TTC549 (cell line): ENCODE results near the gene SPDYE2.
"Not testable (repeated sequence)": the region's sequence is repeated elsewhere in the genome, so short reads cannot be mapped to it uniquely, and the experiment has no call there.

ENCODE experiments used
- FAIRE-seq: peaks from 2 replicates; lab custom pipeline; 2012; peaks lifted over from hg19 to GRCh38; lab: Jason Lieb, UNC

SPDYE2 gene

GRCh38 chr7:102550808-102551422 lies at the start of gene SPDYE2:
SPDYE2 (plus strand) TSS chr7:102551226; CDS start chr7:102553256, 2,030 bp downstream.
- not testable (repeated sequence) for FAIRE-seq

DNA sequence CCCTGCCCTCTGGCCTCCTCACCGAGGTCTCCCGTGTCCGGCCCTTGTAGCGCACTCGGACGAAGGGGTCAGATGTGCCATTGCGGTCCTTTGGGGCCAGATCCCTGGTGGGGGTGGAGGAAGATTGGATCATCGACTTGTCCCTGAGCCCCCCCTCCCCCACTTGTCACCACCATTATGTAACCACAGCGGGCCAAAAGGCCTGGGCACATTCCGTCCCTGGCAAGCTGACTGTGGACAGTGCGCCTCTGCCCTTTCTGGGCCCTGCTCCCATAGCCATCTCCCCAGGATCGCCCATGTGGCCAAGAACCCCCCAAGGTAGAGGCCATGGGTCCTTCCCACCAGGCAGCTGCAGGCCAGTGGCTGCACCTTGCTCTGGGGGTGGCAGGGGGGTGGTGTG lies 47.9 kb upstream of the SPDYE2 start:
- FAIRE-seq, result not testable (repeated sequence)

DNA sequence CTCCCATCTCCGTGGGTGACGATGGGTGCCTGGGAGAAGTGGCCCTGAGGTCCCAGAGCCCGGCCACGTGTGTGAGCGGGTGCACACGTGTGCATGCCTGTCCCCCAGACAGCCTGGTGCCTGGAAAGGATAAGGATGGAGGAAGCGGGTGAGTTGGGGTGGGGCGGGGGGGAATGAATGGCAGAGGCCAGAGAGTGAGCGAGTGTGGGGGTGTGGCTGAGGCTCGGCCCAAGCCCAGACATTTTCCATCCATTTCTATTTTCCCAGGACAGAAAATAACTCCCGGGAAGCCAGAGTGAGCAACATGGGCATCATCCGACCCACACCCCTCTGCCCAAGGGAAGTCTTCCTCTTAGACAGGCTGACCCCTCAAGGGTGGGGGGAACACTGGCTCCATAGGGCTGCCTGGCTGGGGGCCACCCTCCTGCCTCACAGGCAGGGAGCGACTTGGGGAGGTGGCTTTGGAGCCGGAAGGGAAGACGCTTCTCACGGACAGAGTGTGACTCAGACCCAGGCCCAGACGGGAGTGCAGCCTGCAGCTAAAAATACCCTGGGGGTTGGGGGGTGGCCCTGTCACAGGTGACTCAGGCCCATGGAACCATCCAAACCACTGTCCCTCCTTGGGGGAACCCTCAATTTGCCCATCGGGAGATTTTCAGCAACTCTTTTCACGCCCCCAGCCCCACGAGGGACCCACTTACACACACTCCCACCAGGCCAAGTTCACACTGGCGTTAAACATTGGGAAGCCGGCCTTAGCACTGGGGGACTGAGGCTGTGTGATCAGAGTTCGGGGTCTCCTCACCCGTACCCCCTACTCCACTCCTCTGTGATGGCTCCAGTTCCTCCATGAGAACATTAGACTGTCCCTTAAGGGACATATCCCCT lies 45.5 kb upstream of the SPDYE2 start:
- not testable (repeated sequence) for FAIRE-seq

GRCh38 chr7:102507410-102508088 lies 43.5 kb upstream of the SPDYE2 start:
- FAIRE-seq, result not testable (repeated sequence)

- FAIRE-seq, result not testable (repeated sequence)
These were observed 40.5 kb upstream of the SPDYE2 start for GRCh38 chr7:102510575-102510974.

- not testable (repeated sequence) for FAIRE-seq
These were observed 39.0 kb upstream of the SPDYE2 start for GRCh38 chr7:102511860-102512522.

DNA sequence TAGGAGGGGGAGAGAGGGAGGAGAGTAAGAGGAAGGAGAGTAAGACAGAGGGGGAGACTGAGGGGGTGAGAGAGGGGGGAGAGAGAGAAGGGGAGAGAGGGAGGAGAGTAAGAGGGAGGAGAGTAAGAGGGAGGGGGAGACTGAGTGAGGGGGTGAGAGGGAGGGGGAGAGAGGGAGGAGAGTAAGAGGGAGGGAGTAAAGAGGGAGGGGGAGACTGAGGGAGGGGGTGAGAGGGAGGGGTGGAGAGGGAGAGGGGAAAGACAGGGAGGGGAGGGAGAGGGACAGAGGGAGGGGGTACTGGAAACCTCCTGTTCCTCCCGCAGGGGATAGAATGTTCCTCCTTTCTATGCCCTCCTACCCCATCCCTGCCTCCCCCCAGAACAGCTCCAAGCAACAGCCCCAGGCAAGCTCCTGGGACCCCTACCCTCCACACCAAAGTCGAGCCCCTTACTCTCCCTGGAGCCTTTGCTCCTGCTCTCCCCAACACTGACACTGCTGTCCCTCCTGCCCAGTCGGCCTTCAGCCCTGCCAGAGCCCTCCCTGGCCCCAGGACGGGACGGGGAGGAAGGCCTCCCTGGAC lies 38.3 kb upstream of the SPDYE2 start:
- FAIRE-seq, result not testable (repeated sequence)

GRCh38 chr7:102514881-102515721 lies 35.9 kb upstream of the SPDYE2 start:
- FAIRE-seq, result not testable (repeated sequence)

DNA sequence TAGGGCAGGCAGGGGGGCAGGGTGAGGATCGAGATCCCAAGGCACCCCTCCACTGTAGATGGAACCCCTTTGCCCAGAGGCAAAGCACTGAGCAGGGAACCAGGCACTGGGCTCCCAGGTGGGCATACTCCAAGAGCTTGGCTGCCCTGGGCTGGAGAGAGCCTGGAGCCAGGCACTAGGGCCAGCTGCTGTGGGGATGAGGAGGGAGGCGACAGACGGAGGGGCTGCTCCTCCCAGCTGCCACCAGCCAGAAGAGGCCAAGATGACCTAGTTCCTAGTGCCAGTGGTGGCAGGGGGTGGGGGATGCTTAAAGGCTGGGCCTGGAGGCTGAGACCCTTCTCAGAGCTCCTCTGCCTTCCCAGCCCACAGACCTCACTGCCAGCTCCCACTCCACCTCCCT lies 35.1 kb upstream of the SPDYE2 start:
- not testable (repeated sequence) for FAIRE-seq

DNA sequence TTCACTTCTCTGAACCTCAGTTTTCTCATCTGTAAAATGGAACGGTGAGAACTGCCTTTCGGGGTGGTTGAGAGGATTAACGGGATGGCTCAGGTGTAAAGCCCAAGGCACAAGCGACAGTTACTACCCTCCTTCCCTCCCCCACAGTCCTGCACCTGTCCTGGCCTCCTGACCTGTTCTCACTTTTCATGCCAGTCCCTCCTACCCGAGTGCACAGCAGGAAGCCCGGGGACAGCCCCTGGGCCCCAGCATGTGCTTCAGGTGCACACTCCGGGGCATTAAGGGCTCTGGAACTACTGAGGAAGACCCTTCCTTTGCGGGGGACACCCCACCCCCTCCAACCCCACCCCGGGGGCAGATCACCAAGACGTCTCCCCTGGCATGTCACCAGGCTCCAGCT lies 34.1 kb upstream of the SPDYE2 start:
- FAIRE-seq, result not testable (repeated sequence)

- not testable (repeated sequence) for FAIRE-seq
These were observed 33.4 kb upstream of the SPDYE2 start, which contains the start of gene RASA4B for GRCh38 chr7:102517550-102518147. RASA4B (minus strand) TSS chr7:102517777; CDS start chr7:102517710, 67 bp downstream.

- not testable (repeated sequence) for FAIRE-seq
These were observed 30.2 kb upstream of the SPDYE2 start for GRCh38 chr7:102520797-102521196.

DNA sequence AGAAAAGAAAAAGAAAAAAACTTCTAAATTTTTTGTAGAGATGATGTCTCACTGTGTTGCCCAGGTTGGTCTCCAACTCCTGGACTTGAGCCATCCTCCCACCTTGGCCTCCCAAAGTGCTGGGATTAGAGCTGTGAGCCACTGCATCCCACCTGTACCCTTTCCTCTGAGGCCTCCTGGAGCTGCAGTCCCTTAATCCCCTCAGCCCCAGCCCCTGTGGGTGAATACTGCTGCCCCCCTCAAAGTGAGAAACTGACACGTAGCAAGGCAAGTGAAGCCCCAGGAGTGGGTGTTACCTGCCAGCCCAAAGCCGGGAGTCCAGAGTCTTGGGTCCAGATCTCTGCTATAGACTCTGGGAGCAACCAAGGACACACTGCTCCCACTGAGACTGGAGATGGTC lies 26.2 kb upstream of the SPDYE2 start:
- FAIRE-seq, result not testable (repeated sequence)

DNA sequence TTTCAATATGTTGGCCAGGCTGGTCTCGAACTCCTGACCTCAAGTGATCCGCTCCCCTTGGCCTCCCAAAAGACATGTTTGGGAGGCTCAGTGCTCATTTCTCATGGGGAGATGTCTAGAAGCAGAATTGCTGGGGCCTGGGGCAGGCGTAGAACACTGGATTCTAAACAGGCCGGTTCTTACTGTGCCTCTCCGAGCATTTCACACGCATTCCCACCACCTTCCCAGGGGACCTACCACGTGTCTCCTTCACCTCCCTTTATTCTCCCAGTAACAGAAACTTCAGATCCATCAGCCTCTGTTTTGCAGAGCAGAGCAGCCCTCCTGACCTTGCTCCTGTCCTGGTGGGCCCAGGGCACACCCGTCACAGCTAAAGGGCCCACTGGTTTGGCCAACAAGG lies 23.8 kb upstream of the SPDYE2 start:
- not testable (repeated sequence) for FAIRE-seq

DNA sequence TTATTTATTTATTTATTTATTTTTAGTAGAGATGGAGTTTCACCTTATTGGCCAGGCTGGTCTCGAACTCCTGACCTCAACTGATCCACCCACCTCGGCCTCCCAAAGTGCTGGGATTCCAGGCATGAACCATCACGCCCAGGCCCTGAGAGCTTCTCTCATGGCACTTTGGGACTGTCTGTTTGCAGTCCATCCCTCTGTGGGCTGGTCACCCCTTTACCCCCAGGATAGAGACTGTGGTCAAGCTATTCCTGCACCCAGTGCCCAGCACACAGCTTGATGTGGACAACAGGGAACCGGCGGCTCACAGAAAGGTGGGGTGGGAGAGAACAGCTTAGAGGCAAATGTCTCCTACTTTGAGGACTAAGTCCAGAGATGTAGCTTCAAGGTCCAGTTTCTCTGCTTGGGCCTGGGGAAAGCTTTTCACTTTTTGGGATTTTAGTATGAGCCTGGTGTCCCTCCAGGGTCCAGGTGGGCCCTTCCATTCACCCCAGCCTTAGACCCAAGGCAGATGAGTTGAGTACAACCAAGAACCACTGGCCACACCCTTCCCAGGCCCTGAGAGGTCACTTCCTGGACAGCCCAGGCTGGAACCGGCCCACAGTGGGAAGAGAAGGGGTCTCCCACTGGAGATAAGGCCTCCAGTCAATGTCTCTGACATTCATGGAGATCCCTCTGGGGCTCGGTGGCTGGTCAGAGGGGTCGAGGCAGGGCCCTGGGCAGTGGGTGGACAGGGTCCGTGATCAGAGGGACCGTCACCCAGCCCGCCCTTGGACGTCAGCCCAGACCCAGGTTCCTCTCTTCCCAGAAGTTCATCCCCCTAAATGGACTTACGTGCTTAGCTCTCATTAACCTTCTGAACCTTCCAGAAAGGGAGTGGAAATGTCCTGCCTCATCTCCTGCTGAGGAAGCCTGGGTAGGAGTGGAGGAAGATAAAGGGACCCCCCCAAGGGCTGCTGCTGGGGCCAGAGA lies 22.9 kb upstream of the SPDYE2 start:
- FAIRE-seq, result not testable (repeated sequence)

- not testable (repeated sequence) for FAIRE-seq
These were observed 19.4 kb upstream of the SPDYE2 start for GRCh38 chr7:102531583-102531982.

- FAIRE-seq, result not testable (repeated sequence)
These were observed 18.9 kb upstream of the SPDYE2 start for GRCh38 chr7:102532127-102532526.

GRCh38 chr7:102535062-102535615 lies 15.9 kb upstream of the SPDYE2 start:
- FAIRE-seq, result not testable (repeated sequence)

DNA sequence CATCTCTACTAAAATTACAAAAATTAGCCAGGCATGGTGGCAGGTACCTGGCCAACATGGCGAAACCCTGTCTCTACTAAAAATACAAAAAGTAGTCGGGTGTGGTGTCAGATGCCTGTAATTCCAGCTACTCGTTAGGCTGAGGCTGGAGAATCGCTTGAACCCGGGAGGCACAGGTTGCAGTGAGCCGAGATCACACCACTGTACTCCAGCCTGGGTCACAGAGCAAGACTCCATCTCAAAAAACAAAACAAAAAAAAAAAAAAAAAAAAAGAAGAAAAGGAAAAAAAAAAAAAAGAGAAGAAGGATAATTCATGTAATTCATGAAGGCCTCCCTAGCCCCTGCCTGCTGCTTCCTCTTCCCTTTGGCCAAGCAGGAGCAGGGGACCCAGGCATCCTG lies 10.4 kb upstream of the SPDYE2 start:
- not testable (repeated sequence) for FAIRE-seq
